HG03064 (cell line): ENCODE data around the gene RAB3GAP2.
"Not testable (repeated sequence)": the region's sequence is repeated elsewhere in the genome, so short reads cannot be mapped to it uniquely, and the experiment has no call there.

Source experiments
- ATAC-seq: cut with Tn5 transposase; IDR thresholded peaks from one replicate; pipeline ENCODE4 v1.9.1; 2021; ENCODE audit warnings: low read depth; ENCODE audit not compliant: unreplicated experiment

The RAB3GAP2 gene

DNA sequence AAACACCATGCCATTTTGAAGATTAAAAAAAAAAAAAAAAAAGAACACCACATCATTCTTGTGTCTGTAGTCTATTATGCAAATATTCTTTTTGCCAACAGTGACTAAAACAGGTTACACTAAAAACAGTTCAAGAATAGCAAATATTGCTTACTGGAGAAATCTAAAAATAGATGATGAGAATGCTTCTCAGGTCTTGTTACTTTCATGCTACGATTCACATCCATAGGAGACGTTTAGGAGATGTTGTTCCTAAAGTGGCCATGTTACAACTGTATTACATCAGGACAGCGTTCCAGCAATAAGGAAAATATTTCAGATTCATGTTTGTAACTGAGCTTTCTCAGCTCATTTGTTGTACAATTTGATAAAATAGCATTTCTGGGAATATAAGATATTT lies 32.3 kb downstream of the RAB3GAP2 start:
- no peak for ATAC-seq

DNA sequence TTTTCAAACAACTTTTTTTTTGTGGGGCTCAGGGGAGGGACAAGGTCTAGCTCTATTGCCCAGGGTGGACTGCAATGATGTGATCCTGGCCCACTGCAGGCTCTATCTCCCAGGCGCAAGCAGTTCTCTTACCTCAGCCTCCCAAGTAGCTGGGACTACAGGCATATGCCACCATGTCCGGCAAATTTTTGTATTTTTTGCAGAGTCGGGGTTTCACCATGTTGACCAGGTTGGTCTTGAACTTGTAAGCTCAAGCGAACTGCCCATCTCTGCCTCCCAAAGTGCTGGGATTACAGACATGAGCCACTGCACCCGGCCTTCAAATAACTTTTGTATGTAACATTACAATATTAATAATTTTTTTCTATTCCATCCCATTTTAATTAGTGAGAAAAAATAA lies 33.0 kb downstream of the RAB3GAP2 start:
- ATAC-seq, result no peak

DNA sequence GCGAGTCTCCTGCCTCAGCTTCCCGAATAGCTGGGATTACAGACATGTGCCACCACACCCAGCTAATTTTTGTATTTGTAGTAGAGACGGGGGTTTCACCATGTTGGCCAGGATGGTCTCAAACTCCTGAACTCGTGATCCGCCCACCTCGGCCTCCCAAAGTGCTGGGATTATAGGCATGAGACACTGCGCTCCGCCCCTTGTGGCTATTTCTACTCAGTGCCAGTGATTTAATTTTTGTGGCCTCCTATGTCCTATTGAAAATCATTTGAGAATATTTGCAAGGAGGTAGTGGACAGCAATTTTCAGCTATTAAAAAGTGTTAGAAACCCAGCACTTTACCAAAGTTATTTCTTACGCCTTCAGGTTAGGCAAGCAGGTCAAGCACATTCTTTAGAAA lies 36.0 kb downstream of the RAB3GAP2 start:
- not testable (repeated sequence) for ATAC-seq

DNA sequence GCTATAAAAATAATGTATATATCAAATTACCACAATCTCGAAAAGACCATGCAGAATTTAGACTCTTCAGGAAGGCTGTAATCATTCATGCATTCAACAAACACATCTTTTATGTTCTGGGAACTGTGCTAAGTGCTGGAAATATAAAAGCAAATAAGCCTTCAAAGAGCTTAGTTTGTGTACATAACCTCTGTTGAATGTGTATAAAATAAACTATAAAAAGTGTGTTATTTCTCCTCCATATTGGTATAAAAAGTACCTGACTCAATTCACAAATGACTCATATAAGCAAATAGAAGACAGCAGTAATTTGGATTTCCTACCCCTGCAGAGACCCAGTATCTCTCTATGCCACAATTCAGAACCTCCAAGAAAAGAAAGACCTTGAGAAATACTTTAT lies 36.8 kb downstream of the RAB3GAP2 start:
- no peak for ATAC-seq

DNA sequence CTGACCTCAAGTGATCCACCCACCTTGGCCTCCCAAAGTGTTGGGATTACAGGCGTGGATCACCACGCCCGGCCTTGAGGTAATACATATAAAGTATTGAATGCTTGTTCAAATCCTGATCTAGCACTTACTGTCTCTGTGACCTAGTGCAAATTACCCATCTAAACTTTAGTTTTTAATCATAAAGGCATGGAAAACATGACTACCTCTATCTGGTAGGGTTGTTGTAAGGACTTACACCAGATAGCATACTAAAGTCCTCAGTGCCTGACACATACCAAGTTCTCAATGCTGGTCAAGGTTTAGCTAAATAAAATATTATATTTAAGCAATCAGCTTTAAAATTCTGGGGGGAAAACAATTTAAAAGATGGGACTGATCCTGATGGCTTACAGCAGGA lies 38.3 kb downstream of the RAB3GAP2 start:
- no peak for ATAC-seq

DNA sequence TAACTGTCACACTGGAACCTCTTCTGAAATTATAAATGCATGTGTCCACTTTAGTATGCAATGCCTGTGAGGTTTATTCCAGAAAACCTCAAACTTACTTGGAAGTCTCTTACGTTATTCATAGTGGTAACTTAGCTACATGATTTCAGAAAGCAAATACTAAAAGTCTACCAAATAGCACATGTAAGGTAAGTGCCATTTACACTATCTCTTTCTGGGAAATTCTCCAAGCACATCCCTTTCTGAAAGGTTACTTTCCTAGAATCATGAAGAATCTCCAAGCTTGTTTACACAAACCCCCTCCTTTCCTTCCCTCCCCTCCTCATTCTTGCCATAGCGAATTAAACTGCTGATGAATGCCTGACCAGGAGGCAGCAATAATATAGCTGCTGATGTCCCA lies 42.5 kb downstream of the RAB3GAP2 start:
- ATAC-seq, result no peak

DNA sequence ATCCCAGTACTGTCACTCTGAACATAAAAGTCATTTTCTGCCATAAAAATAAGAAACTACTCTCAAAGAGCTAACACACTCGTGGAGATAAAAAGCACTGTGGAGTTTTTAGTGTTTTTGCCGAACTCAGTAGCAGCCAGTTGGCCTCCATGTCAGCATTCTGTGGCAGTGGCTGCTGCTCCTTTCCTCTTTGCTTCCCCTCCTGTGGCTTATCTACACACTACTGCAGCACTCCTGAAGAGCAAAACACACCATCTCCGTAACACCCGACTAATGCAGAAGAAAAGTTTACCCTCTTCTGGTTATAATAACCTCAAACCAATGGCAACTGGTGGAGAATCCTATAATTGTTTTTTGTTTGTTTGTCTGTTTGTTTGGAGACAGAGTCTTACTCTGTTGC lies 44.9 kb downstream of the RAB3GAP2 start:
- ATAC-seq, result no peak

DNA sequence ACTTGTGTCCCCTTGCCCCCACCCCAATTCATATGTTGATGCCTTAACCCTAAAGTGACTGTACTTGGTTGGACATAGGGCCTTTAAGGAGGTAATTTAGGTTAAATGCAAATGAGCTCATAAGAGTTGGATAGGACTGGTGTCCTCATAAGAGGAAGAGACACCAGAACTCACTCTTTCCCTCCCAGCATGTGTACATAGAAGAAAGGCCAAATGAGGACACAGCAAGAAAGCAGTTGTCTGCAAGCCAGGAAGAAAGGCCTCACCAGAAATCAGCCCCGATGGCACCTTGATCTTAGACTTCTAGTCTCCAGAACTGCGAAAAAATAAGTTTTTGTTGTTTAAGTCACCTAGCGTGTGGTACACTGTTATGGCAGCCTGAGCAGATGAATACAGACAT lies 45.5 kb downstream of the RAB3GAP2 start:
- no peak for ATAC-seq

DNA sequence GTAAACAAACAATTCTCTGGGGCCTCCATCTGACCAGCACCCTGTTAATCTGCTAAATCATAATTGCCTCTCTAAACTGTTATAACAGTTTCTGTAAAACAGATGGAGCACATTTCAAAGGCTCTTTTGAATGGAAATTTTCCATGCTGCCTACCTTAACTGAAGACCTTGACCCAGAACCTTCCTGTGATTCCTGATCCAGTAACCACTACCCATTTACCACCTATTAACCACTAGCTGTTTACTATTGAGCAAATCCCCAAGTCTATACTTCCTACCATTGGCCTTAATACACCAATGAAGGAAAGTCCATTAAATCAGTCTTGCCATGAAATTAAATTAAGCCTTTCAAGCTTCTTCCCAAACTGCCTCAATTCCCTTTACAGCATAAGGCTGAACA lies 46.3 kb downstream of the RAB3GAP2 start:
- ATAC-seq, result no peak

DNA sequence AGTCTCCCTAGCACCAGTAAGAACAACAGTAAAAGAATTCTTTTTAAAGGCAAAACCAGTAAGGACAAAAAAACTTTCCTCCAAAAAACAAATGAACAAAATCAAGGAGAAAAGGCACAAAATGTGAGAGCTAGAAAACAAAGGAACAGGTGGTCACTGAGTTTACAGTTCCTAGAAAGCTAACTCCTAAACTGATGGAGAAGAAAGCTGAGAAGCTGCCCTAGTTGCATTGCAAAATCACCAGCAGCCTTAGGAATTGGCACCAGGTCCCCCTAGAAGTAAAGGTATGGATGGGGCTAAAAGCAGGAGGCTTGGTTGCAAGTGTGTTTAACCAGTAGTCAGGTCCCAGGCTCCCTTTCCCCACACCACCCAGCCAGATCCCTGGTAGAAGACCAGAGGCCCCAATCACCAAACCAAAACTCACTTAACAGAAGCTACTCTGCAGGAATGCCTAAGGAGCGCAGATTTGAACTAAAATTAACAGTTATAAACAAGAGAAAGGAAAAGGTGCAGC lies 47.6 kb downstream of the RAB3GAP2 start:
- no peak for ATAC-seq

DNA sequence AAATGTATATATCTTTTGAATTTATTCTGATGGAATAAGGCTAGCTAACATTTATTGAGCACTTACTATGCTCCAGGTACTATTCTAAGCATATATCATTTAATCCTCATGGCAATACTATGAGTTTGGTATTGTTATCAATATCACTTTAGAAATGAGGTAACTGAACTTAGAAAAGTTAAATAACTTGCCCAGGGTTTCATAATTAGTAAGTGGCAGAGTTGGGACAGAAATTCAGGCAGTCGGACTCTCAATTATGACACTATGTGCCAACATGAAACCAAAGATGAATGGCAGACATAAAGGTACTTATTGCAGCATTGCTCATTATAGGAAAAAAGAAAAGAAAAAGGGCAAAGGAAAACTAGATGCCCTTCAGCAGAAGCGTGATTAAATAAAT lies 48.2 kb downstream of the RAB3GAP2 start:
- ATAC-seq, result no peak

DNA sequence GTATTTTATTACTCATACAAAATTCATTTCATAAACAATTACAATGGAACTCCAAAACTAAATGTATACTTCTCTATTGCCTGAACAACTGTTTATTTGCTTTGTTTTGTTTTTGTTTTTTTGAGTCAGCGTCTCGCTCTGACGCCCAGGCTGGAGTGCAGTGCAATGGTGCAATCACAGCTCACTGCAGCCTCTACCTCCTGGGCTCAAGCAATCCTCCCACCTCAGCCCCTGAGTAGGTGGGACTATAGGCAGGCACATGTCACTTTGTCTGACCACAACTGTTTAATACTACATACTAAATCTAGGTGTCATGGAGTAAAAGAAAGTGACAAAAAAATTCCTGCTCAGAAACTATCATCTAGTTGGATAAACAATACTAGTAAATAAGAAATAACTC lies 49.3 kb downstream of the RAB3GAP2 start:
- ATAC-seq, result no peak

DNA sequence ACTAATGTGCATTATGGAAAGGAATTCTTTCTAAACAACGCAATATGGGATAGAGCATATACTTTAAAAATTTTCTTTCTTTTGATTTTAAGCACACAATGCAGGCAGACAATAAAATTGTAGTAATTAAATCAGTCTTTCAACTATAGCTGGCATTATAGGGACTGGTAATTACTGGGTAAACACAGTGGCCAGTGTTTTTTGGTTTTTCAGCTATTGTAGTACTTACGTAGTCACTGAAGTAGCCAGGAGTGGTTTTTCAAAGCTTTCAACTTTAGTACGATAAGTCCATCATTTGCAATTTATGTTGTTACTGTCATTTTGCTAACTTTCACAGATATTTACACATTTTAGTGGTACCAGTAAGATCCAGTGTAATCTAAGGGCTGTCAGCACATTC lies 50.6 kb downstream of the RAB3GAP2 start:
- no peak for ATAC-seq

DNA sequence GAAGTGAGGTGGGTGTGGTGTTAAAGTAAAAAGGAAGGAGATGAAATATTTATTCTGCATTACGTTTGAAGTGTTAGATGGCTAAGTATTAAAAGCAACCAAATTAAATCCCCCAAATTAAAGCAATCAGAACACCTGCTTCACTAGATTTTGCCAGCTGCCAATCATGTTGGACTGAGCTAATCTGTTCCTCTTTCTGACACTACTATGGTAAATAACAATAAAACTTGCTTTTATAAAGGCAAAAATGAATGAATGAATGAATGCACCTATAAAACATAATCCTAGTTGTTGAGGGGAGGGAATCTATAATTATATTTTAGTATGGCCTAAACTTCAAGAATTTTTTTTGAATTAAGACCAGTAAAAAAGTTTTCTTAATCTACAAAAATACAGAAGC lies 51.0 kb downstream of the RAB3GAP2 start:
- no peak for ATAC-seq

DNA sequence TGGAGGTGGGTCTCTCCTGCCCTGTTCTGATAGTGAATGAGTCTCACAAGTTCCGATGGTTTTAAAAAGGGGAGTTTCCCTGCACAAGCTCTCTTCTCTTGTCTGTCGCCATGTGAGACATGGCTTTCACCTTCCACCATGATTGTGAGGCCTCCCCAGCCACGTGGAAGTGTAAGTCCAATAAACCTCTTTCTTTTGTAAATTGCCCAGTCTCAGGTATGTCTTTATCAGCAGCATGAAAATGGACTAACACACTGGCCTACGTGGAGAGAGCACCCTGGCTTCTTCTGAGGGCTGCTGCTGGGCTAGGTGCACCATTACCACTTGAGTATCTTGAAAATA lies 51.6 kb downstream of the RAB3GAP2 start:
- peak; percentile 22 for ATAC-seq

DNA sequence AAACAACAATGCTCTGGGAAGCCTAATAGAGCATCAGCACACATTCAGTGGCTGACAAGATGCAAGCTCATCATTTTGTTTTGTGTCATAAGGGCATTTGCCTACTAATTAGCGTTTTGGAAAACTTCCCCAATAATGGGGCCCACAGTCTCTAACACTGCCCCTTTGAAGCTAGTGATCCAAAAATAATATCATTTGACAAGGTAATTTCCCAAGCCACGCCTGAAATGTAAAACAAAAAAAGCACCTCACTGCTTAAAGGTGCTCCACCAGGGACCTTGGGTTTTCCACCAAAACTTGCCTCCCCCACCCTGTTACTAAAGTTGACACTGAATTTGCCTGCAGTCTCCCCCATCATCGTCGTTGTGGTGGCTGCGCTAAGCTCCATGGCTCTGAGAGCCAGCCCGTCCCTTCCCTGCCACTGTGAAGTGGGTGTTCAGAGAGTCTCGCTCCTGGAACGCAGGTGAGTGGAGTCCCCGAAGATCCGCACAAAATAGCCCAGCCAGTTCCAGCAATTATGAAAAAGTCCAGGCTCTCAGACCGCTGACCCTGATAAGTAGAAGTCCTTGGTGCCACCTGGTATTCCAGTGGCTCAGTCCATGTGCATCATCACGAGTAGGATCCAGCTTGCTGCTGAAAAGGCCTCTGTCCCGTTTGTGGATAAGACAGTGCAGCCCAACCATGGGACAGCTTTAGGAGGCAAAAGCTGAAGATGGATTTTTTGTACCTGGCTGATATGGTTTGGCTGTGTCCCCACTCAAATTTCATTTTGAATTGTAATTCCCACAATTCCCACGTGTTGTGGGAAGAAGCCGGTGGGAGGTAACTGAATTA lies 52.2 kb downstream of the RAB3GAP2 start:
- peak; percentile 39 for ATAC-seq

DNA sequence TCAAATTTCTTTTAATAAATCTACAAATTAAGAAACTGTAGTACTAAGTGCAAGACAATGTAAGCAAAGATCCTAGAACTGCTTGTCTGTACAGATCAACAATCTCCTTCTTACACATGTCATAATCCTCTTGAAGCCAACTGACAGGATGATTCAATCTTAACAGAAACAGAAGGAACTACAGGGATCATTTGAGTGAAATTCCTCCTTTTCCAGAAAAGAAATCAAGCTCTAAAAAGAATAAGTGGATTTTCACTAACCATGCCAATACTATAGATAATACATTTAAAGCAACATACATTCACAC lies 53.2 kb downstream of the RAB3GAP2 start:
- no peak for ATAC-seq

DNA sequence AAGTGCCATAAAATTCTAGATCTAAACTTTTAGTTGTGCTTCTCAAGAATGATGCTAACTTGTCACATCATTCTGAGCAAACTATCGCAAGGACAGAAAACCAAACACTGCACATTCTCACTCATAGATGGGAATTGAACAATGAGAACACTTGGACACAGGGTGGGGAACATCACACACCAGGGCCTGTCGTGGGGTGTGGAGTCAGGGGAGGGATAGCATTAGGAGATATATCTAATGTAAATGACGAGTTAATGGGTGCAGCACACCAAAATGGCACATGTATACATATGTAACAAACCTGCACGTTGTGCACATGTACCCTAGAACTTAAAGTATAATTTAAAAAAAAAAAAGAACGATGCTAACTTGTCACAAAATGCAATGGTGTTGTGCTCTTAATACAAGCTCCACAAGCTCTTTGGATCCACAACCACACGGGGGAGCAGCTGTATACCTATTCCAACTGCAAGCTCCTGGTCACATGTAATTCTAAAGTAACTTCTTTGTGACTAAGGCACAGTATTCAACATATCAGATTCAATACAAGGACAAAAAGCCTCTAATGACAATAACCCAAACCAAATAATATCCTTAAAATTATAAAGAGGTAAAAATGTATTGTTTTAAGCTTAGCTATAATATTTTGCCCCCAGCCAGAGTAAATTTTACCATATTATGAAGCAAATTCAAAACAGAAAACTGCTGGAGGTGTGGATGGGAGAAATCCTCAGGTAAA lies 53.7 kb downstream of the RAB3GAP2 start:
- ATAC-seq, result not testable (repeated sequence)

DNA sequence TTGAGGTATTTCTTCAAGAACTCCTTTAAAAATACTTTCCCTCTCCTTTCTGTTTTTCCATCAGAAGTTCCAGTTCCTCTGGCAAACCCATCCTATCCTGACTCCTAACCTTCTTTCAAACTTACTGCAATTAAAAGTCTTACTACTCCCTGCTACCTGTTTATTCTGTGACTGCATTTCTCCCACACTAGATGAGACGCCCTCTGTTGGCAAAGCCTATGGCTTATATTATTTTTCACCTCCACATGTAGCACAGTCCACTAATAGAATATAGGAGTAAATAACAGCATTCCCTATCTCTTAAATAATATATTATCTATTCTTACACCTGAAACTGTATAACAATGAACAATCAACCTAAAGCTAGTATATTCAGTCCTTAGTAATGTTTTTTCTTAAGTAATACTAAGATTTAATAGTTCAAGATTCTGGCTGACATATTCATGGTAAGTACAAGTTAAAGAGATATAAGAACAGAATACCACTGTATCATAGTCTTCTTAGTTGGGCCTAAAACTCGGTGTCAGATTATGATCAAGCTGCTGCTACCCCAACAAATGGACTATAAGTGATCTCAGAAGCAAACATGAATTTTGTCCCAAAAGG lies 54.8 kb downstream of the RAB3GAP2 start:
- no peak for ATAC-seq

DNA sequence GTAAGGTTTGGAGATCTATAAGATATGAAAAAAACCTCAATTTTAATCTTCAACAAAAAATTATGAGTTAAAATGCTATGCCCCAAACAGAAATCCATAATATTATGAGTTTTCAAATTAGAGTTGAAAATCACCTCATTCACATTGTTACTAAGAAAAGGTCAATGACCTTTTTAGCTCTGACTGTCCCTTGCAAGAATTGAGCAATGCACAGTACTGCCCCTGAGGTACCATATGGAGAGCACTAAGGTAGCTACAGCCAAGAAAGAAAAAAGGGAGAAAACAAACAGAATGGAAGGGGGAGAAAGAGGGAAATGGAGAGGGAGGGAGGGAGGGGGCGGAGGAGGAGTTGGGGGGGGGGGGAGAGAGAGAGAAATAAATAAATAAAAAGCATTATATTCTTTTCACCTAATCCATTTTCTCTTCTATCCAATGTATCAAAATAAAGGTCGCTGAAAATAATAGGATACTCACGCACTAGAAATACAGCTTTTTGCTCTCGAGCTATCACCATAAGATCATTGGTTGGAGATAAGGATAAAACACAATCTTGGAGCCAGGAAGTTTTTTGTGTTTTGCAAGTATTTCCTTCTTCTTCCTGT lies 58.8 kb downstream of the RAB3GAP2 start:
- no peak for ATAC-seq

DNA sequence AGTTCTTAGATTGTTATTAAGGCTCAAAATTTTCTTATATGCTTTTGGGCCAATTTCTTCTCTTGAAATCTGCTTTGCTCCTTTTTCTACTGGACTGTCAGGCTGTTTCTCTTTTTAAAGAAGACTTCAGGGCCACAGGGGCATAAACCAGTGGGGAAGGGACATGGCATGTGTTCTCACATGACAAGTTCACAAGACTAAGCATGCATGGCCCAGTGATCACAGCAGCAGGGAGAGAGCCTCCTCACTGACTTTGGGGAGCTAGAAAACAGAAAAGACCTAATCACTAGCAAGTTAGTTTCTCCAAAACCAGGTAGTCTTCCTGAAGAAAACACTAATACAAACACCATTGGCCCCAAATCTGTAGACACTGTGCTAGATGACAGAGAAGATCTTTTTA lies 64.8 kb downstream of the RAB3GAP2 start:
- no peak for ATAC-seq
